Mesenchymal stem cell (in vitro differentiated cells and primary cell): ENCODE measurements around the gene AP3B2.
A peak's percentile ranks its signal among the peaks of the same experiment; 100 is the strongest.

Experiments
- DNase-seq: peaks from one replicate; pipeline ENCODE4 v3.0.0-alpha.2; 2013
- H2AFZ ChIP-seq: one replicate; pipeline ENCODE4 v1.6.1; 2013; ENCODE audit warnings: low read depth, mild to moderate bottlenecking, control low read depth, inconsistent platforms, low read length, moderate library complexity
- H2AK5ac ChIP-seq: 2 replicates; pipeline ENCODE4 v1.6.1; 2013; ENCODE audit warnings: low read length, moderate library complexity, mild to moderate bottlenecking, inconsistent platforms; ENCODE audit not compliant: severe bottlenecking
- H2BK120ac ChIP-seq: one replicate; pipeline ENCODE4 v1.6.1; 2013; ENCODE audit warnings: low read depth, mild to moderate bottlenecking, inconsistent platforms, low read length, moderate library complexity
- H2BK12ac ChIP-seq, 2 experiments: one replicate each; pipeline ENCODE4 v1.6.1; 2013; ENCODE audit warnings: inconsistent platforms in 2 of 2, low read length in 2 of 2, mild to moderate bottlenecking in 2 of 2, moderate library complexity in 2 of 2, control low read depth in 1 of 2
- H2BK15ac ChIP-seq: one replicate; pipeline ENCODE4 v1.6.1; 2013; ENCODE audit warnings: mild to moderate bottlenecking, low read depth, inconsistent platforms; ENCODE audit not compliant: poor library complexity, severe bottlenecking
- H2BK5ac ChIP-seq: 2 replicates; pipeline ENCODE4 v1.6.1; 2013; ENCODE audit warnings: low read depth, mild to moderate bottlenecking, low read length, control low read depth, inconsistent platforms; ENCODE audit not compliant: poor library complexity, severe bottlenecking
- H3K14ac ChIP-seq, 2 experiments: one replicate each; pipeline ENCODE4 v1.6.1; 2013; ENCODE audit warnings: inconsistent platforms in 2 of 2, low read length in 2 of 2, control low read depth in 1 of 2, mild to moderate bottlenecking in 1 of 2, moderate library complexity in 1 of 2
- H3K18ac ChIP-seq, 2 experiments: one replicate each; pipeline ENCODE4 v1.6.1; 2013; ENCODE audit warnings: inconsistent platforms in 2 of 2, low read length in 2 of 2, control low read depth in 1 of 2, low read depth in 1 of 2, mild to moderate bottlenecking in 1 of 2
- H3K23ac ChIP-seq, 2 experiments: one replicate each; pipeline ENCODE4 v1.6.1; 2013; ENCODE audit warnings: inconsistent platforms in 2 of 2, low read length in 2 of 2, mild to moderate bottlenecking in 2 of 2, moderate library complexity in 2 of 2, control low read depth in 1 of 2
- H3K27ac ChIP-seq: 2 replicates; pipeline ENCODE4 v1.5.1; 2013; ENCODE audit warnings: mild to moderate bottlenecking, moderate library complexity, low read length, control low read depth, inconsistent platforms; ENCODE audit not compliant: poor library complexity, severe bottlenecking
- H3K27me3 ChIP-seq, 2 experiments: 2 replicates each; pipeline versions ENCODE4 v1.6.1 to v1.7.0; 2013; ENCODE audit warnings: low read length in 2 of 2, mild to moderate bottlenecking in 2 of 2, moderate library complexity in 2 of 2, control low read depth in 1 of 2, inconsistent platforms in 1 of 2; ENCODE audit not compliant: control insufficient read depth in 1 of 2, insufficient read depth in 1 of 2
- H3K36me3 ChIP-seq, 2 experiments: 2 replicates each; pipeline versions ENCODE4 v1.6.1 to v1.7.0; 2013; ENCODE audit warnings: low read length in 2 of 2, control low read depth in 1 of 2, inconsistent platforms in 1 of 2, low read depth in 1 of 2, mild to moderate bottlenecking in 1 of 2; ENCODE audit not compliant: insufficient read depth in 2 of 2, control insufficient read depth in 1 of 2
- H3K4ac ChIP-seq, 2 experiments: one replicate each; pipeline ENCODE4 v1.6.1; 2013; ENCODE audit warnings: inconsistent platforms in 2 of 2, low read length in 2 of 2, mild to moderate bottlenecking in 2 of 2, moderate library complexity in 2 of 2, control low read depth in 1 of 2, low read depth in 1 of 2
- H3K4me1 ChIP-seq: 2 replicates; pipeline ENCODE4 v1.6.1; 2013; ENCODE audit warnings: low read depth, low read length, control low read depth; ENCODE audit not compliant: control insufficient read depth, insufficient read depth
- H3K4me2 ChIP-seq: 2 replicates; pipeline ENCODE4 v1.6.1; 2013; ENCODE audit warnings: low read length, mild to moderate bottlenecking, inconsistent platforms; ENCODE audit not compliant: poor library complexity, severe bottlenecking
- H3K4me3 ChIP-seq, 2 experiments: 2 replicates each; pipeline versions ENCODE4 v1.5.1 to v1.7.0; 2013; ENCODE audit warnings: low read length in 2 of 2, mild to moderate bottlenecking in 2 of 2, control low read depth in 1 of 2, low read depth in 1 of 2; ENCODE audit not compliant: insufficient read depth in 1 of 2
- H3K79me1 ChIP-seq: replicated peaks from 2 replicates; pipeline ENCODE4 v1.6.1; 2013; ENCODE audit warnings: mild to moderate bottlenecking, control low read depth, low read length, inconsistent platforms; ENCODE audit not compliant: poor library complexity, severe bottlenecking
- H3K9ac ChIP-seq: 2 replicates; pipeline ENCODE4 v1.7.0; 2013; ENCODE audit warnings: mild to moderate bottlenecking, low read length, moderate library complexity
- H3K9me3 ChIP-seq: 2 replicates; pipeline ENCODE4 v1.7.0; 2013; ENCODE audit warnings: mild to moderate bottlenecking, low read length; ENCODE audit not compliant: control insufficient read depth
- H4K8ac ChIP-seq: one replicate; pipeline ENCODE4 v1.6.1; 2013; ENCODE audit warnings: inconsistent platforms, mild to moderate bottlenecking, low read length, moderate library complexity
- H4K91ac ChIP-seq: one replicate; pipeline ENCODE4 v1.6.1; 2013; ENCODE audit warnings: mild to moderate bottlenecking, low read length, inconsistent platforms
- WGBS: methylation state at CpG from one replicate; pipeline ENCODE4 v1.1.7; 2013; ENCODE audit warnings: mixed read lengths; 5-methylcytosine and 5-hydroxymethylcytosine counted together

Gene AP3B2

DNA sequence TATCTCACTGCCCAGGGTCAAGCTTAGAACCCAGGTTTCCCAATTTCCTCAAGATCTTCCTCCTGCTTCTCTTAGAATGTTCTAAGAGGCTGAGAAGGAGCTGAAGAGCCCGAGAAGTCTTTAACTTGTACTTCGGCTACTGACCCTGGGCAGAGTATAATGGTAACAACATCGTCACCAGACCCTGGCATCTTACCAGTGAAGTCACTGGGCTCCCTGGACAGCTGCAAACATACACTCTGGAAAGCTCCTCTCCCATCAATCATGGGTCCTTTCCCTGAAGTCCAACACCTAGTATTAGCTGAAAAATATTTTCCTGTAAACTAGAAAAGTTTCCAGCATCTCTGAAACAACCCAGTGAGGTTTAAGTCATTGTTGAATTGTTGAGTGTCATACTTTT lies 85.2 kb downstream of the AP3B2 start:
- no peak overlapping the region for H3K27ac ChIP-seq
- no peak overlapping the region for H2AFZ ChIP-seq
- 88% methylated on average over 3 of the region's 3 CpGs for WGBS
- no peak overlapping the region for H2BK120ac ChIP-seq
- H2BK5ac ChIP-seq: no peak overlapping the region
- H3K4ac ChIP-seq: no peak overlapping the region
- no peak overlapping the region for H4K8ac ChIP-seq
- no peak overlapping the region for H3K14ac ChIP-seq
- H2BK15ac ChIP-seq: no peak overlapping the region
- H3K9ac ChIP-seq: no peak overlapping the region
- no peaks in the 10 kb centered on the region for H3K36me3 ChIP-seq
- no peak overlapping the region for H3K18ac ChIP-seq
- H4K91ac ChIP-seq: no peak overlapping the region
- no peak for DNase-seq
- no peak overlapping the region for H2BK12ac ChIP-seq
- H3K23ac ChIP-seq: no peak overlapping the region
- H2AK5ac ChIP-seq: no peak overlapping the region
- H3K9me3 ChIP-seq: no peaks in the 10 kb centered on the region
- H3K27me3 ChIP-seq: no peaks in the 10 kb centered on the region
- no peaks in the 10 kb centered on the region for H3K4me1 ChIP-seq
- no peak overlapping the region for H3K4me3 ChIP-seq
- no peak overlapping the region for H3K4me2 ChIP-seq
- no peaks in the 10 kb centered on the region for H3K79me1 ChIP-seq

DNA sequence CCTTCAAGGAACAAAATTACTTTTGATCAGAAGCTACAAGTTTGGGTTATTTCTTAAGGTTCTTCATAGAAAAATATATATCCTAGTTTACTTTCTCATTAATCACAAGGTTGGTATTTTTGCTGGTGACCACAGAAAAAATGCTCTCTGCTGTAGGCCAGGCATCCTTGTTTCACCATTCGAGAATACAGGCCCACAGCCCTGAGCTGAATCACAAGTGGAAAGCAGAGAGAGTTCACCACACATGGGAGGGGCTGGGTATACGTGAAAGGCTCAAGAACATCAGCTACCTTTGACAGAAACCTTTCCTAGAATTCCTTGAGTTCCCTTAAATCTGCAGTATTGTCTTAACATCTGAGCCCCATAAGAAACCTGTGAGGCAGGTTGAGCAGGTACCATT lies 85.7 kb downstream of the AP3B2 start:
- Histone ChIP-seq H3K23ac (no peak overlapping the region), H3K4me2 (no peak overlapping the region), H3K27me3 (no peaks in the 10 kb centered on the region), H3K27ac (no peak overlapping the region), H3K36me3 (no peaks in the 10 kb centered on the region), H3K14ac (no peak overlapping the region), H2BK12ac (no peak overlapping the region), H2AK5ac (no peak overlapping the region), H2BK5ac (no peak overlapping the region), H3K4me1 (no peaks in the 10 kb centered on the region), H3K9ac (no peak overlapping the region), H3K18ac (no peak overlapping the region), H2BK120ac (no peak overlapping the region), H3K4ac (no peak overlapping the region), H3K9me3 (no peaks in the 10 kb centered on the region), H2AFZ (no peak overlapping the region), H3K79me1 (no peaks in the 10 kb centered on the region), H3K4me3 (no peak overlapping the region), H2BK15ac (no peak overlapping the region), H4K8ac (no peak overlapping the region), H4K91ac (no peak overlapping the region)
- no peak for DNase-seq
- WGBS: 72% methylated on average over 2 of the region's 2 CpGs

DNA sequence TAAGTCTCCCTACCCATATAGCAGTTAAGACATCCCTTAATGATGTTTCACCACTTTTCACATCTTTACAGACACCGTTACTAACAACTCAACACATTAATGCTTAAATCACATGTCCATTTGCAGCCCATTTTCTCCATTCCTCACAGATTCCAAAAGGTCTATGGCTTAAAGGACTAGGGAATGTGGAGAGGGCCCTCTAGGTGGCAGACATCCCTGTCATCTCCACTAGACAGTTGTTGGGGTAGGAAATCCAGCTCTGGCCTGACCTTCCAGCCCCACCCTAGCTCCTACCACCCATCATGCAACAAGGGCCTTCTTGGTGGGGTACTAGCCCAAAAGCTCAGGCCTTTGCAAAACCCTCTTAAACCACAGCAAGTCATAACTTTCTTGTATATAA lies 87.7 kb downstream of the AP3B2 start:
- Histone ChIP-seq H3K27me3 (no peaks in the 10 kb centered on the region), H3K4me3 (no peak overlapping the region), H3K4ac (no peak overlapping the region), H3K4me2 (no peak overlapping the region), H2BK5ac (no peak overlapping the region), H3K18ac (no peak overlapping the region), H2BK120ac (no peak overlapping the region), H3K36me3 (no peaks in the 10 kb centered on the region), H2AK5ac (no peak overlapping the region), H3K9ac (no peak overlapping the region), H3K23ac (no peak overlapping the region), H2AFZ (no peak overlapping the region), H4K91ac (no peak overlapping the region), H3K27ac (no peak overlapping the region), H2BK15ac (no peak overlapping the region), H4K8ac (no peak overlapping the region), H2BK12ac (no peak overlapping the region), H3K14ac (no peak overlapping the region), H3K4me1 (no peaks in the 10 kb centered on the region), H3K9me3 (no peaks in the 10 kb centered on the region), H3K79me1 (no peaks in the 10 kb centered on the region)
- WGBS: 15% methylated on average over 1 of the region's 1 CpG
- no peak for DNase-seq

DNA sequence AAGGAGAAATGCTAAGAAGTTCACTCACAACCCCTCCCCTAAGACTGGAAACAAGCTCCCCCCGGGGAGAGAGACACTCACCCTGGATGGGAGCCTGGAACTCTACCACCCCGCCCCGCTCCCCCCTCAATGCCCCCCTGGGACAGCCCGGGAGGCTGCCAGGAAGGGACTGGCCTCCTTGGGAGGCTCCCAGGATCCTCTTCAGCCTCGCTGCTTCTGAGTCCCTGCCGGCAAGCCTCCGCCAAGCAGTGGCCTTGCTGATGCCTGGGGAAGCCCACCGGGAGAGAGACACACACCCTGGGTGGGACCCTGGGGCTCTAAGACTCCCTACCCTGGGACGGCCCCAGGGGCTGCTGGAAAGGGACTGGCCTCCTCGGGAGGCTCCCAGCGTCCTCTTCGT lies 95.9 kb downstream of the AP3B2 start:
- Histone ChIP-seq H2BK12ac (no peak overlapping the region), H4K8ac (no peak overlapping the region), H3K36me3 (no peaks in the 10 kb centered on the region), H3K9me3 (no peaks in the 10 kb centered on the region), H4K91ac (no peak overlapping the region), H3K27ac (no peak overlapping the region), H2AK5ac (no peak overlapping the region), H3K4me3 (no peak overlapping the region), H2BK15ac (no peak overlapping the region), H3K14ac (no peak overlapping the region), H2AFZ (no peak overlapping the region), H3K23ac (no peak overlapping the region), H3K27me3 (peaks cover 0 to 5% of the 10 kb centered on the region in 2 experiments), H3K9ac (peak overlapping the region; percentile 59), H3K18ac (no peak overlapping the region), H3K4me2 (no peak overlapping the region), H3K4me1 (no peaks in the 10 kb centered on the region), H3K79me1 (no peaks in the 10 kb centered on the region), H2BK120ac (no peak overlapping the region), H3K4ac (no peak overlapping the region), H2BK5ac (no peak overlapping the region)
- 59% methylated on average over 12 of the region's 12 CpGs for WGBS
- DNase-seq: no peak
